K562 (cell line): ENCODE results near the gene PLEKHF1. TPM values are rescaled to one million over a fixed set of nuclear protein-coding genes. Genes with fewer than 3 reads are reported as not detected.

Source experiments
- ERF ChIP-seq: fragments of 450-650 bp; formaldehyde crosslinking; IDR thresholded peaks from 2 replicates; pipeline ENCODE4 v1.4.0; 2020; ENCODE audit warnings: mild to moderate bottlenecking, mixed read lengths
- FOXJ2 ChIP-seq: fragments of 200-800 bp; sonication (Bioruptor generic); IDR thresholded peaks from 2 replicates; pipeline ENCODE4 v1.6.1; 2016; ENCODE audit warnings: missing genetic modification characterization, missing compliant biosample characterization
- HDAC2 ChIP-seq: fragments of 450-650 bp; IDR thresholded peaks from 2 replicates; pipeline ENCODE4 v1.6.1; 2016; ENCODE audit warnings: mild to moderate bottlenecking
- MGA ChIP-seq: fragments of 450-650 bp; IDR thresholded peaks from 2 replicates; pipeline ENCODE4 v1.6.1; 2016; ENCODE audit warnings: mild to moderate bottlenecking, moderate library complexity
- MTA1 ChIP-seq: fragments of 450-650 bp; IDR thresholded peaks from 2 replicates; pipeline ENCODE4 v1.6.1; 2017; ENCODE audit warnings: borderline replicate concordance
- RB1 ChIP-seq: fragments of 450-650 bp; IDR thresholded peaks from 2 replicates; pipeline ENCODE4 v1.6.1; 2017; ENCODE audit warnings: low read depth, mild to moderate bottlenecking
- ZNF165 ChIP-seq: fragments of 250-450 bp; sonication (Bioruptor Pico); IDR thresholded peaks from 2 replicates; pipeline ENCODE4 v1.4.0; 2020; ENCODE audit warnings: borderline replicate concordance
- ZNF318 ChIP-seq, 2 experiments: fragments of 450-650 bp; IDR thresholded peaks; 2 replicates each; pipeline ENCODE4 v1.6.1; 2016; ENCODE audit warnings: mild to moderate bottlenecking in 2 of 2, borderline replicate concordance in 1 of 2, low read depth in 1 of 2, moderate library complexity in 1 of 2
- ZNF384 ChIP-seq: IDR thresholded peaks from 2 replicates; pipeline ENCODE4 v1.6.1; 2012; ENCODE audit warnings: low read depth, low read length, improper control_type of control experiment
- polyA plus RNA-seq, 8 experiments: library from polyadenylated mRNA; depleted of rRNA in 4 of 8; stranded (reverse) in 5 of 8; unstranded in 3 of 8; fragments of >200 nt; fragmentation: Nextera tagmentation in 2 of 8; fragmentation: Illumina TruSeq in 1 of 8; extraction: Ambion mirVana in 2 of 8; extraction: Trizol in 1 of 8; gene quantifications; 2 replicates each; pipeline versions ENCODE4 v1.2.1 to v1.2.3, GENCODE V29; 2011 to 2014; ENCODE audit warnings: inconsistent platforms in 1 of 8, missing spikeins in 1 of 8
- total RNA-seq, 7 experiments: library from RNA; depleted of rRNA in 6 of 7; stranded (reverse); fragments of >200 nt in 6 of 7; fragmentation: Illumina TruSeq in 2 of 7; extraction: Trizol in 2 of 7; gene quantifications; 2 replicates each; pipeline versions ENCODE4 v1.2.1 to v1.2.3, GENCODE V29; 2011 to 2021; ENCODE audit warnings: low replicate concordance in 1 of 7

The PLEKHF1 gene
- total and polyA plus RNA-seq, 9 of the 15 experiments (the other 6 are each of a cell fraction or from before 2014, with no cell fraction given), result 0.07 to 13.4 (median 3.9) TPM; not detected in 1

GRCh38 chr19:29664753-29665214, 477 bp upstream of the PLEKHF1 start (continued):
- TF ChIP-seq MGA, result no peak
- peak; percentile 40; the same call in 1 of the 2 replicates for TF ChIP-seq MTA1
- no peak for TF ChIP-seq ZNF318 (IDR thresholded peaks at IDR 0.05; ENCODE audit: borderline replicate concordance in 1 of 2, low read depth in 1 of 2)
- no peak for TF ChIP-seq ZNF165 (CRISPR knock-in tag)
- no peak for TF ChIP-seq HDAC2
- no peak for TF ChIP-seq RB1
- no peak for TF ChIP-seq ERF
- TF ChIP-seq ZNF384, result peak; percentile 68
- TF ChIP-seq FOXJ2 (tag), result no peak
